ENCODE measurements around the gene APP.

The APP gene

DNA sequence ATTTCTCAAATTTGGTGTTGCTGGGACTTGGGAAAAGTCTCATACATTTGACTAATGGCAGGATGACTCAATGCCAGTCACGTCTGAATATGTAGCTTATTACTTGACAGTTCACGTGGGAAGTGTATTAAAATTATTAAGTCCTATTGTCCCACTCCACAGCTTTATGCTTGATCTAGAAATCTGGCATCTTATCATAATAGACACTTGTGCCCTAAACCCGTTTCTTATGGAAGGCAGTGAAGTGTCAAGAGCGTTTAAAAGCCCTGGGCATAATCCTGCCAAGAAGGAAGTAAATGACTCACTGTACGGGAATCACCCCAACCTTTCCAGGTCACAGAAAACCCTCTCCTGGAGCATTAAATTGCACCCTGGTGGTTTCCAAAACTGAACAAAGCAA is 207.4 kb downstream of the APP start:
- H3K4me3 ChIP-seq (replicated peaks; ENCODE audit: low read depth, low read length) = no peak overlapping the region
- DNase-seq (ENCODE audit: extremely low read depth, low read depth) = no peak

DNA sequence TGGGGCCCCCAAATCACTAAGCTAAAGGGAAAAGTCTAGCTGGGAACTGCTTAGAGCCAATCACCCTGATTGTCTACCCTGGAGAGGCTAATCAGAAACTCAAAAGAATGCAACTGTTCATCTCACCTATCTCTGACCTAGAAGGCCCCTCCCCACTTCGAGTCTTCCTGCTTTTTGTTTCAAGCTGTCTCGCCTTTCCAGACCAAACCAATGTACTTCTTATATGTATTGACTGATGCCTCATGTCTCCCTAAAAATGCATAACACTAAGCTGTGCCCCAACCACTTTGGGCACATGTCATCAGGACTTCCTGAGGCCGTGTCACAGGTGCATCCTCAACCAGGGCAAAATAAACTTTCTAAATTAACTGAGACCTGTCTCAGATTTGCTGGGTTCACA is 209.5 kb downstream of the APP start:
- H3K4me3 ChIP-seq (replicated peaks; ENCODE audit: low read depth, low read length) = no peak overlapping the region
- DNase-seq (ENCODE audit: extremely low read depth, low read depth) = no peak
- TF ChIP-seq, protein P1, sequence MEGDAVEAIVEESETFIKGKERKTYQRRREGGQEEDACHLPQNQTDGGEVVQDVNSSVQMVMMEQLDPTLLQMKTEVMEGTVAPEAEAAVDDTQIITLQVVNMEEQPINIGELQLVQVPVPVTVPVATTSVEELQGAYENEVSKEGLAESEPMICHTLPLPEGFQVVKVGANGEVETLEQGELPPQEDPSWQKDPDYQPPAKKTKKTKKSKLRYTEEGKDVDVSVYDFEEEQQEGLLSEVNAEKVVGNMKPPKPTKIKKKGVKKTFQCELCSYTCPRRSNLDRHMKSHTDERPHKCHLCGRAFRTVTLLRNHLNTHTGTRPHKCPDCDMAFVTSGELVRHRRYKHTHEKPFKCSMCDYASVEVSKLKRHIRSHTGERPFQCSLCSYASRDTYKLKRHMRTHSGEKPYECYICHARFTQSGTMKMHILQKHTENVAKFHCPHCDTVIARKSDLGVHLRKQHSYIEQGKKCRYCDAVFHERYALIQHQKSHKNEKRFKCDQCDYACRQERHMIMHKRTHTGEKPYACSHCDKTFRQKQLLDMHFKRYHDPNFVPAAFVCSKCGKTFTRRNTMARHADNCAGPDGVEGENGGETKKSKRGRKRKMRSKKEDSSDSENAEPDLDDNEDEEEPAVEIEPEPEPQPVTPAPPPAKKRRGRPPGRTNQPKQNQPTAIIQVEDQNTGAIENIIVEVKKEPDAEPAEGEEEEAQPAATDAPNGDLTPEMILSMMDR (IDR thresholded peaks at IDR 0.05; ENCODE audit: low read depth, low read length, missing control alignments) = no peak

More for the DNA sequence above, 207.4 kb downstream of the APP start:
- TF ChIP-seq, protein P1 (IDR thresholded peaks at IDR 0.05; ENCODE audit: low read depth, low read length, missing control alignments) = no peak

DNA sequence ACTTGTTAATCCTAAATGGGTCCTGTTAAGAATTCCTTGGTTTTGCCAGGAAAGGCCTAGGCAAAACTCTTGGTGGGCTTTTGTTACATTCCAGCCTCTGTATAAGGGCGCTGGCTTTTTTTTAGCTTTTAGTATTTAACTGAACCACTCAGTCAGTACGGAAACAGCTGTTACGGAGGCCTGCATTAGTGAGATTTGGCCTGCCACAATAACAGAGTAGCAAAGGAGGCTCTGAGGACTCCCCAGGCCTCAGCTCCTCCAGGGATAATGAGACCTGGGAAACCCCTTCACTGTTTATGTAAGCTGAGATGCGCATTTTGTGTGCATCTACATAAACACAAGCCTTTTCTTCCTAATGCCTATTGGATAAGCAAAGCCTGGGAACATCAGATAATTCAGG is 210.2 kb downstream of the APP start:
- no peak for DNase-seq (ENCODE audit: extremely low read depth, low read depth)
- TF ChIP-seq, protein P1 (IDR thresholded peaks at IDR 0.05; ENCODE audit: low read depth, low read length, missing control alignments) = no peak
- no peak overlapping the region for H3K4me3 ChIP-seq (replicated peaks; ENCODE audit: low read depth, low read length)

DNA sequence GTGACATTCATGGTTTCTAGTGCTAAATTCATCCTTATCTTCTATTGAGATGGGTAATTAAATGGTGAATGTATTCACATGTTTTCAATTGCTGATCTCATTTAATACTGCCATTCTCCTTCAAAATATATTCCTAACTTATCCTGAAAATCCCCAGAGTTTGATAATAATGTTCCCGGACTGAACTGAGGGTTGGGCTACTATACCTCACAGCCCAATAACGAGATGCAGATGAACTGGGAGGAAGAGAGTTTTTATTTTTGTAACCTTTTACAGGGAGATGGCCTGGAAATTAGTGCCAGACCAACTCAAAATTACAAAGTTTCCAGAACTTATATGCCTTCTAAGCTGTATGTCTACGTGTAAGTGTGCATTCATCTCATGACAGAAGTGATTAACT is 210.8 kb downstream of the APP start:
- TF ChIP-seq, protein P1 (IDR thresholded peaks at IDR 0.05; ENCODE audit: low read depth, low read length, missing control alignments) = no peak
- DNase-seq (ENCODE audit: extremely low read depth, low read depth) = no peak
- no peak overlapping the region for H3K4me3 ChIP-seq (replicated peaks; ENCODE audit: low read depth, low read length)

DNA sequence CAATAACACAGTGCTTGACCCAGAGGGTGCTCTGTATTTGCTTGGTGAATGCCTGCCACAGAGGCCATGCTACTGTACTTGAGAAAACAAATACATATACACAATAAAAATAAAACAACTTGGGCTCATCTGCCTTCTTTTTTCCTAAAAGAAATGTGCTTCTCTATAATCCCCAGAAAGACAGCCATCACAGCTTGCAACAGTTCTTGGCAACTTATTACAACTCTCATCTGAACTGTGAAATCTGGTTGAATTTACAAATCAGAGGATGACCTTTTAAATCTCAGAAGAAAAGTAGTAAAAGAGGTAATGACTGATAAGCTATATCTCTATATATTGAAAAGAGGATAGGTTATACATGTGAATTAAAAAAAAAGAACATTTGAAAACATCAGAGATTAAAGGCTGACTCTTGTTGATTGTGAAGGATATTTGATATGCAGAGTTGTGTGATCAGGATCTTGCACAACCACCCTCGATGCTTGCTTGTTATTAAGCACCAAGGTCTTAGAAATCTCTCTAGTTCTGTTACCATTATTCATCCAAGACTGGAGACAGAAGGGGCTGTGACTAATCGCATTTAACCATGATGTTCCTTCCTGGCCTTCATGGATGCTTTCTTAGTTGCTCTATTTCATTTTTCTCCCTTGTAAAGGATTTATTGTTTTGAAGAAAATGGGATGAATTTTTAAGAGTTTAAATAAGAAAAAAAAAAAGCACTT is 213.4 kb downstream of the APP start:
- DNase-seq (ENCODE audit: extremely low read depth, low read depth) = no peak
- TF ChIP-seq, protein P1 (IDR thresholded peaks at IDR 0.05; ENCODE audit: low read depth, low read length, missing control alignments) = no peak
- H3K4me3 ChIP-seq (replicated peaks; ENCODE audit: low read depth, low read length) = no peak overlapping the region

DNA sequence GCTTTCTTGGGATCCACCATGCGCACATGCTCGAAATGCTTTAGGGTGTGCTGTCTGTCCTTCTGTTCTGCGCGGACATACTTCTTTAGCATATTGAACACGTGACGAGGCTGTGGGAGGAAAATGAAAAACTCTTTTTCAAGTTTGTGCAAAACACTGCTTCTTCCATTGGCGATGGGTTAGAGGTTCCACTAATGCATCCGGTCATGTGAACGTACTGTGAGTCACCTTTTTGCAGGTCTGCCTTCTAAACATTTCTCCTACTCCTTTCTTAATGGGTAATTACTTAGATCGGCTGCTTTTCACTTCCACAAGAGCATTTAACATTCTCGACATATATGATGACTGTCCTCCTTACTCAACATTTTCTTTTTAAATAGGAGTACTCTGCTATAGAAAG is 214.9 kb downstream of the APP start:
- DNase-seq (ENCODE audit: extremely low read depth, low read depth) = no peak
- TF ChIP-seq, protein P1 (IDR thresholded peaks at IDR 0.05; ENCODE audit: low read depth, low read length, missing control alignments) = no peak
- no peak overlapping the region for H3K4me3 ChIP-seq (replicated peaks; ENCODE audit: low read depth, low read length)

DNA sequence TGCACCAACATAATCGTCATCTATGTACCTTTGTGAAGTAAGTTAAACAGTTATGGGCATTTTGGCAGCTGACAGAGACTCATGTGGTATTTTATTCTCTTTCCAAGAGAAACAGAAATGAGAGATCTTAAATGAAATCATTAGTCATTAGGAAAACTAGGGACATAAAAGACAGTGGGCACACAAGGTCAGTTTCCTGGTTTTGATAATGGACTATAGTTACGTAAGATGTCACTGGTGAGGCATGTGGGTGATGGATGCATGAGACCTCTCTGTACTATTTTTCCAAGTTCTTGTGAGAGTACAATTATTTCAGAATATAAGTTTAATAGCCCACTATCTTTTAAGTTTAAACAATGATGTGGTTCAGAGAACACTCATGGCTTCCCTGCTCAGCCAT is 216.9 kb downstream of the APP start:
- no peak overlapping the region for H3K4me3 ChIP-seq (replicated peaks; ENCODE audit: low read depth, low read length)
- TF ChIP-seq, protein P1 (IDR thresholded peaks at IDR 0.05; ENCODE audit: low read depth, low read length, missing control alignments) = no peak
- no peak for DNase-seq (ENCODE audit: extremely low read depth, low read depth)
